HT-29 (cell line): ENCODE results near the gene TCF23. TPM values are rescaled to one million over a fixed set of nuclear protein-coding genes. Genes with fewer than 3 reads are reported as not detected.
"Not testable (repeated sequence)": the region's sequence is repeated elsewhere in the genome, so short reads cannot be mapped to it uniquely, and the experiment has no call there.

Experiments used
- DNase-seq: peaks from one replicate; pipeline ENCODE4 v3.0.0-alpha.2; 2015; ENCODE audit warnings: low spot score
- total RNA-seq: library from RNA; depleted of rRNA; stranded (reverse); fragments of >200 nt; shearing (Covaris generic); gene quantifications from 2 replicates; pipeline ENCODE4 v1.2.3, GENCODE V29; 2014; rRNA removed

TCF23 gene
- total RNA-seq, 1 experiment from 2014 or later: not detected

GRCh38 chr2:27189989-27190388 is 41.2 kb downstream of the TCF23 start:
- DNase-seq: no peak

- peak; percentile 78 for DNase-seq
Measured at GRCh38 chr2:27191070-27191829, 42.4 kb downstream of the TCF23 start.

GRCh38 chr2:27194538-27195354 is 45.9 kb downstream of the TCF23 start:
- DNase-seq: no peak

GRCh38 chr2:27195799-27196198 is 47.0 kb downstream of the TCF23 start:
- not testable (repeated sequence) for DNase-seq

GRCh38 chr2:27198068-27198467 is 49.3 kb downstream of the TCF23 start:
- DNase-seq: not testable (repeated sequence)

- no peak for DNase-seq
Measured at GRCh38 chr2:27198627-27199026, 49.8 kb downstream of the TCF23 start.

- DNase-seq: no peak
Measured at GRCh38 chr2:27199241-27199640, 50.4 kb downstream of the TCF23 start.

- DNase-seq: no peak
Measured at GRCh38 chr2:27201675-27202074, 52.9 kb downstream of the TCF23 start.

GRCh38 chr2:27202854-27203253 is 54.0 kb downstream of the TCF23 start:
- DNase-seq: no peak

- no peak for DNase-seq
Measured at GRCh38 chr2:27203741-27204140, 54.9 kb downstream of the TCF23 start.

- no peak for DNase-seq
Measured at GRCh38 chr2:27204566-27204965, 55.8 kb downstream of the TCF23 start.

- no peak for DNase-seq
Measured at GRCh38 chr2:27205206-27205605, 56.4 kb downstream of the TCF23 start.

- DNase-seq: no peak
Measured at GRCh38 chr2:27206346-27206745, 57.5 kb downstream of the TCF23 start.

Other genes with a start within 250 kb of the TCF23 start
- gene MAPRE3, start 178.4 kb upstream of the TCF23 start, total RNA-seq: 6.9 and 7.4 TPM in 2 replicates
- 35.6 and 42.0 TPM in 2 replicates for gene TMEM214, start 116.0 kb upstream of the TCF23 start, total RNA-seq
- gene AGBL5, start 97.3 kb upstream of the TCF23 start, total RNA-seq: 28.1 and 34.5 TPM in 2 replicates
- 107 and 127 TPM in 2 replicates for gene OST4, start 77.3 kb upstream of the TCF23 start, total RNA-seq
- 0.65 and 1.1 TPM in 2 replicates for gene EMILIN1, start 70.4 kb upstream of the TCF23 start, total RNA-seq
- gene KHK, start 62.2 kb upstream of the TCF23 start, total RNA-seq: 4.1 and 4.2 TPM in 2 replicates
- 38.2 and 42.0 TPM in 2 replicates for gene CGREF1, start 29.9 kb upstream of the TCF23 start, total RNA-seq
- not detected in 2 replicates for gene ABHD1, start 25.2 kb upstream of the TCF23 start, total RNA-seq
- gene PREB, start 14.4 kb upstream of the TCF23 start, total RNA-seq: 84.6 and 96.2 TPM in 2 replicates
- gene PRR30, start 9.6 kb upstream of the TCF23 start, total RNA-seq: not detected in 2 replicates
- 75.0 and 86.6 TPM in 2 replicates for gene ATRAID, start 63.0 kb downstream of the TCF23 start, total RNA-seq
- 48.8 and 55.0 TPM in 2 replicates for gene SLC5A6, start 63.3 kb downstream of the TCF23 start, total RNA-seq
- 78.5 and 88.5 TPM in 2 replicates for gene CAD, start 68.4 kb downstream of the TCF23 start, total RNA-seq
- gene SLC30A3, start 114.0 kb downstream of the TCF23 start, total RNA-seq: not detected in 2 replicates
- not detected in 2 replicates for gene DNAJC5G, start 126.4 kb downstream of the TCF23 start, total RNA-seq
- 5.8 and 7.1 TPM in 2 replicates for gene TRIM54, start 133.4 kb downstream of the TCF23 start, total RNA-seq
- 4.9 and 5.6 TPM in 2 replicates for gene UCN, start 159.4 kb downstream of the TCF23 start, total RNA-seq
- gene MPV17, start 174.1 kb downstream of the TCF23 start, total RNA-seq: 37.3 and 40.5 TPM in 2 replicates
- gene GTF3C2, start 207.8 kb downstream of the TCF23 start, total RNA-seq: 62.4 and 65.1 TPM in 2 replicates
- gene EIF2B4, start 221.3 kb downstream of the TCF23 start, total RNA-seq: 26.6 and 31.9 TPM in 2 replicates
- 72.8 and 79.9 TPM in 2 replicates for gene SNX17, start 221.6 kb downstream of the TCF23 start, total RNA-seq
- gene ZNF513, start 231.7 kb downstream of the TCF23 start, total RNA-seq: 16.0 and 20.4 TPM in 2 replicates